T-helper 1 cell treated with Interleukin-12 subunit alpha and Interleukin-12 subunit beta and Interleukin-4 antibody, amounts not matched to agents 30 μg/mL and 1 μg/mL, for 36 hours (primary cell): ENCODE results near the gene ZNF598.

Experiments used
- H3K27ac Mint-ChIP-seq: one replicate; pipeline ENCODE4 v1.8.0; 2021; ENCODE audit warnings: mild to moderate bottlenecking, mixed read lengths
- H3K27me3 Mint-ChIP-seq: one replicate; pipeline ENCODE4 v1.8.0; 2021; ENCODE audit warnings: low read depth, mixed read lengths
- H3K36me3 Mint-ChIP-seq: one replicate; pipeline ENCODE4 v1.8.0; 2021; ENCODE audit warnings: low read depth, mixed read lengths
- H3K4me1 Mint-ChIP-seq: one replicate; pipeline ENCODE4 v1.8.0; 2021; ENCODE audit warnings: low read depth, mixed read lengths
- H3K4me3 Mint-ChIP-seq: one replicate; pipeline ENCODE4 v1.8.0; 2021; ENCODE audit warnings: mild to moderate bottlenecking, moderate library complexity, mixed read lengths
- H3K9me3 Mint-ChIP-seq: one replicate; pipeline ENCODE4 v1.8.0; 2021; ENCODE audit warnings: mixed read lengths

Gene ZNF598

DNA sequence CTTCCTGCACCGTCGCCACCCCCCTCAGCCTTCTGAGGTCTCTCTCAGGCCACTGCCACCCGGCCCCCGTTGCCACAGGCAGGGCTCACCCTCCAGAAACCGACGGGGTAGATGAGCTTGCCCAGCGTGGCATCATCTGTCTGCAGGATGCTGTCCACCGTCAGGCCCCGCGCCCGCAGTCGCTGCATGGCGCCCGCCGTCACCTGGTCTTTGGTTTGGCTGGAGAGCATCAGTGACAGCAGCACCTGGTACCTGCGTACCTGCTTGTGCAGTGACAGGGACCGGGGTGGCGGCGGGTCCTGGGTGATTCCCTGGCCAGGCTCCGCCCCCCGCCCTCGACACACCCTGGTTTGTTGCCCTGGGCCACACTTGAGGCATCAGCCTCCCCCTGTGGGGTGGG is 34.9 kb upstream of the ZNF598 start:
- Mint-ChIP-seq H3K27me3 (no peaks in the 10 kb centered on the region), H3K4me1 (peaks cover 14% of the 10 kb centered on the region), H3K4me3 (no peak overlapping the region), H3K27ac (no peak overlapping the region), H3K9me3 (no peaks in the 10 kb centered on the region), H3K36me3 (no peaks in the 10 kb centered on the region)

DNA sequence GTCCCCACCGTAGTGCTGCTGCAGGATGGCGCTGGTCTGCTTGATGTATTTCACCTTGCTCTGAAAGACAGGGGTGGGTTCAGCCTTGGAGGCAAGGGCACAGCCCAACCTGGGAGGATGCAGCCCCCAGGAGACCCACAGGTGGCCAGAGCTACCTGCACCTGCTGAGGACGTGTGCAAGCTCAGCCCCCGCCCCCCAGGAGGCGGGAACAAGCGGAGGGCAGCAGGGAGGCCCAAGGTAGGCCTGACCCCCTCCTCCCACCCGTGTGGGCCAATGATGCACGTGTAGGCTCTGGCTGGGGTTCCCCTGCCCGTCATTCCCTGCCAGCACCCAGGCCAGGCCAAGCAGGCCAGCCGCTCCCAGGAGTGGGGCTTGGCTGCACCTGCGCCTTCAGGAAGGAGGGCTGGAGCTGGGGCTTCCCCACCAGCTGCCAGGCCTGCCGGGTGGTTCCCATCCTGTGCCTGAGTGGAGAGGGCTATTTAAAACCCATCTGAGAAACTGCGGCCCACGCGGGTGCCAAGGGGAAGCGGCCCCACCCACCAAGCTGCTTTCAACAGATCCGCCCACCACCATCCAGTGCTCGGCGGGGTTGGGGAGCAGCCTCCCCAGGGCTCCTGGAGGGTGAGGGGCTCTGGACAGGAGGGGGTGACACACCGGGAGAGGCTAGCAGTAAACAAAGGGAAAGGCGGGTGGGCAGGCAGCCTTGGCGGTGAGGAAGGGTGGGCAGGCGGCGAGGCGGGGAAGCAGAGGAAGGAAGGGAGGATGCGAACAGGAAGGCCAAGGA is 34.2 kb upstream of the ZNF598 start:
- no peaks in the 10 kb centered on the region for H3K36me3 Mint-ChIP-seq
- H3K4me1 Mint-ChIP-seq, result peaks cover 13% of the 10 kb centered on the region
- no peaks in the 10 kb centered on the region for H3K27me3 Mint-ChIP-seq
- H3K4me3 Mint-ChIP-seq, result no peak overlapping the region
- no peak overlapping the region for H3K27ac Mint-ChIP-seq
- H3K9me3 Mint-ChIP-seq, result no peaks in the 10 kb centered on the region

DNA sequence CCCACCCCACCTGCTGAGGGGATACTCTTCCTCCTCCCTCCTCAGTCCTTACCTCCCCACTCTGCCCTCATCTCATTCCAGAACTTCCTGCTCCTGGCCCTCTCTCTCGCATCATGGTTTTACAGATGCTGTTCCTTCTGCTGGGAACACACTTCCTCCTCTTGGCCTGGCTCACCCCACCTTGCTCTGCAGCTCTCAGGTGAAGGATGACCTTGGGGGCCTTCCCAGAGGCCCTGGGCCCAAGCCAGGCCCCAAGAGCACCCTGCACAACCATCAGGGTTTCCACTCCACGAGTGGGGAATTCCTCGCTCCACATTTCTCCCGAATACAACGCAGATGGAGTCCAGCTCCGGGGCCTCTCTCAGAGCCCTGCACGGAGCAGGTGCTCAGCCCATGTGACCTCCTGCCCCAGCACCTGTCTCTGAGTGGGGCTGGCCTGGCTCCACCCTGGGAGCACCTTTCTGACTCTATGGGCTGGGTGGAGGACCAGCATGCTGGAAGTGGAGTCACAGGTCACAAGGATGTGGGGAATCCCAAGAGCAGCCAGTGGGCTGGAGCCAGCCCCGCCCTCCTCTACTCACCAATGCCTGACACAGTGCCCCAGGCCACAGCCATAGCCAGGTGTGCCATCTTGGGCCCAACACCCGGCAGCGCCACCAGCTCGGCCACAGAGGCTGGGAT is 33.5 kb upstream of the ZNF598 start:
- Mint-ChIP-seq H3K9me3 (no peaks in the 10 kb centered on the region), H3K27ac (no peak overlapping the region), H3K36me3 (no peaks in the 10 kb centered on the region), H3K4me3 (no peak overlapping the region), H3K27me3 (no peaks in the 10 kb centered on the region), H3K4me1 (peaks cover 7% of the 10 kb centered on the region)

DNA sequence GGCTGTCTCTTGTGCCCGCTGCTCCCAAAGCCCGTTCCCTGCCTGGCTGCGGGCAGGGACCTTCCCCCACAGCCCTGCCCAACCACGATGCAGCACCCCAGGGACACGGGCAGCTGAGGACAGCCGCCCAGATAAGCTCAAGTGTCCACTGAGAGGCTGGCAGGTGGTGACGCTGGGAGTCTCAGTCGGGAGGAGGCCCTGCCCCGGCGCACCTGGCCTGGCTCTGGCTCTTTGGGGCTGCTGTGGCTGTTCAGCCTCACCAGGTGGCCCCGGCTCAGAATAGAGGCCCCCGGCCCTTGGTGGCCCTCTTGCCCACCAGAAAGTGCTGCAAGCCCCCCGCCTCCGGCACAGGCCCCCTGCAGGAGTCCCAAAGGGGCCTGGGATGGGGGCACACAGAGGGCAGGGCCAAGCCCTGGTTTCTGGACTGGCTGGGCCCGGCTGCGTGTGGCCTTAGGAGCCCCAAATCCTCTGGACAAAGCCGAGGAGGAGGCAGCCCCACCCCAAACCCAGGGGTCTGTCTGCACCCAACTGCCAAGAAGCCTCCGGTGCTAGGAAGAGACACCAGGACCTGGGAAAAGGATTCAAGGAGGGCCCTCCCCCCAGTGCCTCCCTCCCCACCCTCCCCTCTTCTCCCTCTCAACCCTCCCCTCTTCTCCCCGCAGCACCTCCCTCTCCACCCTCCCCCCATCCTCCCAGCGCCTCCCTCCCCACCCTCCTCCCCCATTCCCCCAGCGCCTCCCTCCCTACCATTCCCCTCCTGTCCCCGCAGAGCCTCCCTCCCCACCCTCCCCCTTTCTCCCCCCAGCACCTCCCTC is 32.8 kb upstream of the ZNF598 start:
- no peaks in the 10 kb centered on the region for H3K36me3 Mint-ChIP-seq
- H3K4me3 Mint-ChIP-seq, result no peak overlapping the region
- H3K9me3 Mint-ChIP-seq, result no peaks in the 10 kb centered on the region
- H3K27me3 Mint-ChIP-seq, result no peaks in the 10 kb centered on the region
- peaks cover 7% of the 10 kb centered on the region for H3K4me1 Mint-ChIP-seq
- no peak overlapping the region for H3K27ac Mint-ChIP-seq

DNA sequence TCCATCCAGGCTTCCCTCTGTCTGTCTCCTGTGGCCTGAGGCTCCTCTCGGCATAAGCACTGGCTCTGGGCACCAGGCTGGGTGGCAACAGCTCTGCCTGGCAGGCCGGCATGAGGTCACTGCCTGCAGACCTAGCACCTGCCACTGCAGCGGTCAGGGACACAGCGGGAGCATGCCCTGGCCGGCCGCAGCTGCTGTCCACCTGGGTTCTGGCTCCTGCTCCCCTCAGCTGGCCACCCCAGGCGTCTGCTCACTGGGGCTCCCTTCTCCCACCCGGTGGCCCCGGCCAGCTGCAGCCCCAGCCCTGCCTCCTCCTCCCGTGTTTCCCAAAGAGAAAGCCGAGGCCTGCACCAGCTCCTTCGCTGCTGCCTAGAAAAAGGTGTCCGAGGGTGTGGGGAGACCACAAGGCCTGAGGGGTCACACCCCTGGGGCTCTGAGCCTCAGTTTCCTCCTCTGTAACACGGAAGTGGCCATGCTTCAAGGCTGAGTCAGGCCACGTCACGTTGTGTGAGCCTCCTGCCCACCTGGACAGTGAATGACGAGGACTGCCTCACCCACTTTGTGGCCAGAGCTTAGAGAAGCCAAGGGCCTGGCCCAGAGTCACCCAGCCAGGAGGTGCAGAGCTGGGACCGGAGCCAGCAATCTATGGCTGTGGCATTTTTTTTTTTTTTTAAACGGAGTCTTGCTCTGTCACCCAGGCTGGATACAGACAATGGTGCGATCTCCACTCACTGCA is 31.3 kb upstream of the ZNF598 start:
- H3K36me3 Mint-ChIP-seq, result no peaks in the 10 kb centered on the region
- H3K27ac Mint-ChIP-seq, result no peak overlapping the region

DNA sequence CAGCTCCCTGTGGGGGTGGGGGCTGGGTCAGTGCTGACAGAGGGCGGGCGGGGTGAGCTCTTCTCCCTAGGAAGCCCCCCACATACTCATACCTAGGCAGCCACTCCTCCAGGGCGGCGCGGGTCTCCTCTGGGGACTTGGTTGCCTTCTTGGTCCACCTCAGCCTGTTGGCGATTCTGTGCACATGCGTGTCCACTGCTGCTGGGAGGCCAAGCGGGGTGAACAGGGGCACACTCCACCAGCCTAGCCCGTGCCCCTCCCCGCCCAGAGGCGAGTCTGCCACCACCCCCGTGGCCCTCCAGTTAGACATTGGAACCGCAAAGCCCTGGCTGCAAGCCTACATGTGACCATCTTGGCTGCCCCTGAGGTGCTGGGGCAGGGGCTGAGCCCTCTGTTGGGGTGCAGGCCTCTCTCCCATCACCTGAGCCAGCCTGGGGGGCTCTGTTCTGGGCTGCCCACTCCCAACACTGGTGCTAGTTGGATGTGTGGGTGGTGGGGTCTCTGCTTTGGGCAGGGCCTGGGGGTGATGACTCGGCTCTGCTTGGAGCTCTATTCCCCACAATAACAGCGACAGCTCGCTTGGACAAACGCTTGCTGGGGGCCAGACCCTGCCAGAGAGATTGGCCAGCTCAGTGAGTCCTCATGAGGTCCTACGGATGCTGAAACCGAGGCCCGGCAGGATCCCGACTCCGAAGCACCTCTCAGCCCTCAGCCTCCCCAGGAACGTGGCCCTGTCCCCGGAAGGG is 30.6 kb upstream of the ZNF598 start:
- Mint-ChIP-seq H3K36me3 (no peaks in the 10 kb centered on the region), H3K4me3 (no peak overlapping the region), H3K4me1 (no peaks in the 10 kb centered on the region), H3K27ac (no peak overlapping the region), H3K9me3 (no peaks in the 10 kb centered on the region), H3K27me3 (no peaks in the 10 kb centered on the region)

More for the DNA sequence above, 31.3 kb upstream of the ZNF598 start:
- H3K27me3 Mint-ChIP-seq, result no peaks in the 10 kb centered on the region
- H3K9me3 Mint-ChIP-seq, result no peaks in the 10 kb centered on the region
- H3K4me3 Mint-ChIP-seq, result no peak overlapping the region
- H3K4me1 Mint-ChIP-seq, result no peaks in the 10 kb centered on the region

DNA sequence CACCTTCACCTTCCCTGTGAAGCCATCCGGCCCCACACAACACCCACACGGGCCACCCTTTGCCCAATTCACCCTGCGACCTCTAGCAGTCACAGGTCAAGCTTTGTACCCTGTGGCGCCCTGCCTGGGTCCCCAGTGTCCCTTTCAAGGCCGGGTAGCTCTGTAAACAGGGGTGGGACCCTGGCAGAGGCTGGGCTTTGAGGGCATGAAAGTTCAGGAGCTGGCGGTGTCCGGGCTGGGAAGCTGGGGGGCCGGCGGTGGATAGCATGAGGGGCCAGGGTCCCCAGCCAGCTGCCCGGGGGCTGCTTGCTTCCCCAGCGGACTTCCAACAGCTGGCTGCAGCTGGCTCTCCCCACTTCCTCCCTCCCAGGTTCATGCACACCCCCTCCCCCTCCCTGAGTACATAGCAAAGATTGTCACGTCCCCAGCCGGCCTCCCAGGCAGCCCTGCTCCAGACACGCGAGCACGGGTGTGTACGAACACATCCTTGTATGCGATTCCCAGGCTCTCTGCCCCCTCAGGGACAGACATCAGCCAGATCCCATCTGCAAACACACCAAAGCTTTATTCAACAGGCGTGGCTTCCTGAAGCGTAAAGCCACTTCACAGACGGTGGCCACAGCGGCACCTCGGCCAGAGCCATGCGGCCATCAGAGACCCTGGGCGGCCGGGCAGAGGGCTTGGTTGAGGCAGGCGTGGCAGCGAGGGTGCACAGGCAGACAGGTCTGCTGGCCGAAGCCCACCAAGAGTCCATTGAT is 29.8 kb upstream of the ZNF598 start:
- Mint-ChIP-seq H3K27me3 (no peaks in the 10 kb centered on the region), H3K9me3 (no peaks in the 10 kb centered on the region), H3K27ac (no peak overlapping the region), H3K36me3 (no peaks in the 10 kb centered on the region), H3K4me1 (no peaks in the 10 kb centered on the region), H3K4me3 (no peak overlapping the region)

DNA sequence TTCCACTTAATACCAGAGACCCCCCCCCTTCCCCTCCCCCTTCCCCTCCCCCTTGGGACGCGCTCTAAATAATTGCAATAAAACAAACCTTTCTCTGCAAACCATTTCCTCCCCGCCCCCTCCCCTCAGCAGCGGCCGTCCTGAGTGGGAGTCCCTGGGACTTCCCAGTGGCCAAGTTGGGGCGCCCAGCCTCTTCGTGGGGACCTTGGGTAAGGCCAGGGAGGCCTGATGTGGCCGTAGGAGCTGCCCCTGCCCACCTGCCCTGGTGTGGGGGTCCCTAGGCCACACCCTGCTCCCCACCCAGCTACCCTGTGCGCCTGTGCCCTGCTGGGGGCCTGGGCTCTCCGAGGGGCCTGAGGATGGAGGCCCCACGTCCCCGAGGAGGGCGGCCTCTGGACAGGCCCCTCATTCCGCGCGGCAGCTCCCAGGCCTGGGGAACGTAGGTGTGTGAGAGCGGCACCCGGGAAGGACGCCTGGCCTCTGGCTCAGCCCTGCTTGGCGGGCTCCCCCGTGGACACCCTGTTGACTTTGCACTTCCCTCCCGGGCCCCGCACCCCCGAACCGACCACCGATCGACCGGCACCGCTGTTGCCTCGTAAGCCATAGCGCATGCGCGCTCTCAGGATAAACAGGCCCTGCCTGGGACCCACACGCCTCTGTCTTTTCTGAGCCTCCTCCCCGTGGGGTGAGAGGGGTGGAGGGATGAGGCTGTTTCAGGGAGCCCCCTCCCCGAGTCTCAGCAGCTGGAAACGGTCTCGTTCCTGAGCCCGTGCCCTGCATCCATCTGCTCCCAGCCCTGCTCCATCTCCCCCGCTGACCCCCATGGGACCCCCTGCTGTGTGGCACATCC is 29.0 kb upstream of the ZNF598 start:
- Mint-ChIP-seq H3K4me1 (no peaks in the 10 kb centered on the region), H3K27me3 (no peaks in the 10 kb centered on the region), H3K4me3 (no peak overlapping the region), H3K9me3 (no peaks in the 10 kb centered on the region), H3K36me3 (no peaks in the 10 kb centered on the region), H3K27ac (no peak overlapping the region)

DNA sequence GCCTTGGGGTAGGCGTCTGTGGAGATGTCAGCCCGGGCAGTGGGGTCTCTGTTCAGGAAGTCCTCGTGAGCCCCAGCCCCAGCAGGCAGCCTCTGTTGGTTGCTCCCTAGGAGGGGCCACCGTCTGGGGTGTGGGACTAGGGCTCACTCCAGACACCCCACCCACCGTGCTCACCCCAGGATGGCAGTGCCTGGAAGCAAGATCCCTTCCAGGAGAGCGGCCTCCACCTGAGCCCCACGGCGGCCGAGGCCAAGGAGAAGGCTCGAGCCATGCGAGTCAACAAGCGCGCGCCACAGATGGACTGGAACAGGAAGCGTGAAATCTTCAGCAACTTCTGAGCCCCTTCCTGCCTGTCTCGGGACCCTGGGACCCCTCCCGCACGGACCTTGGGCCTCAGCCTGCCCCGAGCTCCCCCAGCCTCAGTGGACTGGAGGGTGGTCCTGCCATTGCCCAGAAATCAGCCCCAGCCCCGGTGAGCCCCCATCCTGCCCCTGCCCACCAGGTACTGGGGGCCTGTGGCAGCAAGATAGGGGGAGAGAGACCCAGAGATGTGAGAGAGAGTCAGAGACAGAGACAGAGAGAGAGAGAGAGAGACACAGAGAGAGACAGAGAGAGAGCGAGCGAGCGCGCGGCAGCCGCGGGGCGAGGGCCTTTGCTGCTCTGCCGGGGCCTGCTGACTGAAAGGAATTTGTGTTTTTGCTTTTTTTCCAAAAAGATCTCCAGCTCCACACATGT is 28.2 kb upstream of the ZNF598 start:
- no peak overlapping the region for H3K27ac Mint-ChIP-seq

DNA sequence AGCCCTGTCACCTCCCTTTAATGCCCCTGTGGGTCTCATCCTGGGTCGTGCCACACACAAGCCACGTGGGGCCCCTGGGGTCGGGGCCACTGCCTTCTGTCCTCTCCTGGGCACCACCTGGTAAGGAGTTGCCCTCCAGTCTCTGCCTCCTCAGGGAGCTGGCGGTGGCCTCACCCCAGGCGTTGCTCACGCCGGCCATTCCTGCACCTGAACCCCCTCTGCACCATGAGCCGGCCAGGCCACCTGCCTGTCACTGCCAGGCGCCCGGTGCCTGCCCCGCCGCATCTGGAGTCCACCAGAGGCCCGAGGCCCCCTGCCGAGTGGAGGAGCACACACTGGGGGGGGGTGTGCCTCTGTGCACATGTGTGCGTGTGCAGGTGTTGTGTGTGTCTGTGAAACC is 27.5 kb upstream of the ZNF598 start:
- Mint-ChIP-seq H3K9me3 (no peaks in the 10 kb centered on the region), H3K36me3 (no peaks in the 10 kb centered on the region), H3K4me1 (no peaks in the 10 kb centered on the region), H3K4me3 (no peak overlapping the region), H3K27me3 (peaks cover 5% of the 10 kb centered on the region), H3K27ac (no peak overlapping the region)

More for the DNA sequence above, 28.2 kb upstream of the ZNF598 start:
- H3K27me3 Mint-ChIP-seq, result no peaks in the 10 kb centered on the region
- H3K36me3 Mint-ChIP-seq, result no peaks in the 10 kb centered on the region
- H3K4me1 Mint-ChIP-seq, result no peaks in the 10 kb centered on the region
- H3K4me3 Mint-ChIP-seq, result no peak overlapping the region
- no peaks in the 10 kb centered on the region for H3K9me3 Mint-ChIP-seq

DNA sequence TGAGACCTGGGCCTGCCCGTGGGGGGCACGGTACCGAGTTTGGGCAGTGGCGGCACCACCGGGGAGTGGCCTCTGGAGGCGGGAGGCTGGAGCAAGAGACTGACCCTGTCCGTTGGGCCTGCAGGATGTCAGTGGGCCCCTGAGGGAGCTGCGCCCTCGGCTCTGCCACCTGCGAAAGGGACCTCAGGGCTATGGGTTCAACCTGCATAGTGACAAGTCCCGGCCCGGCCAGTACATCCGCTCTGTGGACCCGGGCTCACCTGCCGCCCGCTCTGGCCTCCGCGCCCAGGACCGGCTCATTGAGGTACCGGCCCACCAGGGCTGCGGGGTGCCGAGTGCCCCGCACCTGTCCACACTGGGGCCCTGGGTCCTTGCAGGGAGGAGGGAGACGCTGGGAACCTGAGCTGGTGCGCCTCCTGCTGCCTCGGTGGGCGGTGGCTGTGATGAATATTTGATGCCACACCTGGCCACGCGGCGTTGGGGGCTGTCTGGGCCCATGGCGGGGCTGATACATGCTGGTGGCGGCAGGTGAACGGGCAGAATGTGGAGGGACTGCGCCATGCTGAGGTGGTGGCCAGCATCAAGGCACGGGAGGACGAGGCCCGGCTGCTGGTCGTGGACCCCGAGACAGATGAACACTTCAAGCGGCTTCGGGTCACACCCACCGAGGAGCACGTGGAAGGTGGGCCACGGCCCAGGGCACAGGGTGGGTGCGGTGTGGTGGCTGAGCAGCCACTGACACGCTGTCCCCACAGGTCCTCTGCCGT is 26.8 kb upstream of the ZNF598 start:
- Mint-ChIP-seq H3K9me3 (no peaks in the 10 kb centered on the region), H3K4me1 (no peaks in the 10 kb centered on the region), H3K27me3 (peaks cover 5% of the 10 kb centered on the region), H3K27ac (no peak overlapping the region), H3K4me3 (no peak overlapping the region), H3K36me3 (no peaks in the 10 kb centered on the region)
